HG03139 (cell line): ENCODE results near the gene CNGB1.

Experiments
- ATAC-seq: cut with Tn5 transposase; IDR thresholded peaks from one replicate; pipeline ENCODE4 v1.9.1; 2021; ENCODE audit not compliant: unreplicated experiment

Gene CNGB1

GRCh38 chr16:57977418-57978069 is 6.6 kb upstream of the CNGB1 start:
- no peak for ATAC-seq

- ATAC-seq = no peak
Observed at GRCh38 chr16:57976331-57976796, 5.4 kb upstream of the CNGB1 start.

DNA sequence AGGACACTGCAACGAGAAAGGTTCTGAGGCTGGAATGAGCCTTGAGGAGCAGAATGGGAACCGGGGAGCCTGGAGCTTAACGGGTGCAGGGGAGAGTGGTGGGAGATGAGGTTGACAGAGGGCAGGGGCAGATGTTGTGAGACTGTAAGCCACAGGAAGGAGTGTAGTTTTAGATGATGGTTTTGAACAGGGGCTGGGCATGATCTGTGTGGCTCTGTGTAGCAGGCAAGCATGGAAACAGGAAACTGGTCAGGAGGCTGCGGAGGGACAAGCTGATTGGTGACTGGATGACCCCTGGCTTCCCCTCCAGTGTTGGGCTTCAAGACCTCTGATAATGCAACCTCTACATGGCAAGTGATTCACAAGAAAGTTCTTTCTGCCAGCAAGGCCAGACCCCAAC is 1.4 kb upstream of the CNGB1 start:
- ATAC-seq = no peak

DNA sequence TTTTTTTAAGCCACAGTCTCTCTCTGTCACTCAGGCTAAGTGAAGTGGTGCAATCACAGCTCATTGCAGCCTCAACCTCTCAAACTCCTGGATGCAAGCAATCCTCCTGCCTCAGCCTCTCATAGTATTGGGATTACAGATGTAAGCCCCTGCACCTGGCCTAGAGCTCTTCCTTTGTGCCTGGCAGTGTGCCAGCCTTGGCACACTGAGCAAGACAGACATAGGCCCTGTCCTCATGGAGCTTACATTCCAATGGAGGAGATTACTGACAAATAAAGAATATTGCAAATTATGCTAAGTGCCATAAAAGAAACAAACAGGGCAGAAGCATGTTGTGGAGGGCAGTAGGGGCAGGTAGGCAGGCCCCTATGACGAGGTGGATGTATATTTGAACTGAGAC is 920 bp upstream of the CNGB1 start:
- ATAC-seq = no peak

DNA sequence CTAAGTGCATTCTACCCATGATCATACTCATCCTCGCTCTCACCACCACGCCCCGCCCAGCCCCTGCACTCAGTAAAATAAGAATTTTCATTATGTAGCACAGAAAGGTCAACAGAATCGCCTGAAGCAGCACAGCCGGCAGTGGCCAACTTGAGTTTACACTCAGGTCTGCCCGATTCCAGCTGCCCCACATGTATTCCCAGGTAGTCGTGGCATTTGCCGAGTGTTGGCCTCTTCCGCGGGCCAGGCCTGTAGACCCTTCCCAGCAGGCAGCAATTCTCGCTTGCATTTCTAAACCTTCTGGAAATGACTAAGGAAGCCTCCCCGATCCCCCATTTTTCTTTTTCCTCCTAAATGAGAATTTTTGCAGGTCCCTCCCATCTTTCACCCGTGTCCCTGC is 609 bp downstream of the CNGB1 start:
- no peak for ATAC-seq

- ATAC-seq = no peak
Observed at GRCh38 chr16:57969451-57970123, 1.3 kb downstream of the CNGB1 start.

DNA sequence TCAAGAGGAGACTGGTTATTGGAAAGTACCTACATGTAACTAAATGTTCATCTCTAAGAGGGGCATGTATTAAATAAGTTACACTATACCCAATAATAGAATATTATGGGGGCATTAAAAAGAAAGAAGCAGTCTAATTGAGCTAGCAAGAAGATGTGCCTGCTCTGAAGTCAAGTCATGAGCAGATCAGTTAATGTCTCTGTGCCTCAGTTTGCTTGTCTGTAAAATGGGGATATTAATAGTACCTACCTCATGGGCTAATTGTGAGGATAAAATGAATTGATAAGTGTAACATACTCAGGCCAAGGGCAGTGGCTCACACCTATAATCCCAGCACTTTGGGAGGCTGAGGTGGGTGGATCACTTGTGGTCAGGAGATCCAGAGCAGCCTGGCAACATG is 3.0 kb downstream of the CNGB1 start:
- ATAC-seq = no peak

DNA sequence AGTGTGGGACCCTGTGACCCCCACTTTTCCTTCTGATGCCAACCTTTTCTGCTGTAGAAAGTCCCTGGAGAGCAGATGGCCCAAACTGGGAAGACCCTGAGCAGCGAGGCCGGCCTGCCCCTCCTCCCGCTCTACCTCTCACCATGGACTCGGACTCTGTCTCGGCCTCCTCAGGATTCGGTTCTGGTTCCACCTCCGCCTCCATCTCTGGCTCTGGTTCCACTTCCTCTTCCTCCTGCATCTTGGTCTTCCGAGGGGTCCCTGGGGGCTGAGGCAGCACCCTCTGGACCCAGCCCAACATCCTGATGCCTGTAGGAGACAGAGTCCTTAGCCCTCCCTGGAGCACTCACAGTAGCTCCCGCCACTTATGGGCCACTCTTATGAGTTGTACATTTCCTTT is 3.9 kb downstream of the CNGB1 start:
- no peak for ATAC-seq

- no peak for ATAC-seq
Observed at GRCh38 chr16:57966204-57966771, 4.6 kb downstream of the CNGB1 start.

- no peak for ATAC-seq
Observed at GRCh38 chr16:57964157-57964700, 6.7 kb downstream of the CNGB1 start.

GRCh38 chr16:57962756-57963155 is 8.2 kb downstream of the CNGB1 start:
- ATAC-seq = no peak

DNA sequence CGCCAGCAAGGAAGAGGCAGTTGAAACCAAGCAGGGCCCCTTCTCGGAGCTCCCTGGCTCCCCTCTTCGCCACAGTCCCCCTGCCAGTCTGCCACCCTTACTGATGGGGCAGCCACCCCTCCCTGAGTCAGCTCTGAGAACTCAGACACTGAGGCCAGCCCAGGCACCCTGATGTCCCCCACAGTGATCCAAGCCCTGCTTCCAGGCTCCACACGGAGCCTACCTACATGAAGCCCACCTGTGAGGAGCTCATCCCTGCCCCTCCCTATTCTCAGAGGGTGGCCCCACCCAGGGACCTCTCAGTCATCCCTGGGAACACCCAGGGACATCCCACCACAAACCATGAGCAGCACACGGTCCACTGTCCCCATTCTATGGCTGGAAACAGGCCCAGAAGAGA is 8.9 kb downstream of the CNGB1 start:
- ATAC-seq = no peak

- ATAC-seq = no peak
Observed at GRCh38 chr16:57961538-57961937, 9.4 kb downstream of the CNGB1 start.

DNA sequence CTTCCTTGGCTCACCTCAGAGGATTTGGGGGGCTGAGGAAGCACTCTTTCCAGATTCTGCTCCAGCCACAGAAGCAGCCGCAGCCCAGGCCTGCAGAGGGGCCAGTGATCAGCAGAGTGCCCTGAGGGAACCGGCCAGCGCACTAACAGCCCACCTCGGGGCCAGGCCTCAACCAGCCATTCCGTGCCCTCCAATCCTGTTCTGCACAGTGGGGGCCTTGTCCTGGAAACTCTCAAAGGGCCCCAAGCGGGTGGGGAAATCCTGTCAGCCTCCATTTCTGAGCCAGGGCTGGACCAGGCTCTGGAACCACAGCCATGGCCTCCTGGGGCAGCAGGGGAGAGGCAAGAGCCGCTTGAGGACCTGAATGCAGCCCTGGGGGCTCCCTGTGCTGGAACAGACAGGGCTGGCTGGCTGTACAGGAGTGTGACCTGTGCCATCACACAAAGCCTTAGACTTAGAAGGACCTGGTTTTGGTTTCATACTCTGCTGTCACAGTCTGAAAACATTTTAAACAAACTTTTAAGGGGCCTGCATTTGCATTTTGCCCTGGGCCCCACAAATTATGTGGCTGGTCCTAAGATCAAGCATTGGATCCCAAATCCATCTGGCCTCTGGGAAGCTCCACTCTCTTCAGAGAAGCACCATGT is 10.0 kb downstream of the CNGB1 start:
- no peak for ATAC-seq

GRCh38 chr16:57960310-57960709 is 10.6 kb downstream of the CNGB1 start:
- ATAC-seq = no peak

DNA sequence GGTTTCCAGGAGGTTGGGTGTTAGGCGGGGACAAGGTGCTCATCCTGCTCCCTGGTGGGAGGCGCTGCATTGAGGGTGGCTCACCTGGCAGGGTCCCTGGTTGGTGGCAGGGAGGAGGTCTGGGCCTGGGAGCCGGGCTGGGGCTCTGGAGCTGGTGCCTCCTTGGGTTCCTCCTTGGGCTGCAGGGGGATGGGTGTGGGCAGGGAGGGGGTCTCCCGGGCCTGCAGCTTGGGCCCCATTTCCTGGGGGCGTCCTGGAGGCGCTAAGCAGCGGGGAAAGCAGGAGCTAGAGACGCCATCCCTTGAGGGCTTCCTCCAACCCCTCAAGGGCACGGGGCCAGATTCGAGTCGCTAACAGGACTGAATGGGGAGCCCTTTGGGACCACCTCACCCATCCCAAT is 11.1 kb downstream of the CNGB1 start:
- ATAC-seq = no peak

DNA sequence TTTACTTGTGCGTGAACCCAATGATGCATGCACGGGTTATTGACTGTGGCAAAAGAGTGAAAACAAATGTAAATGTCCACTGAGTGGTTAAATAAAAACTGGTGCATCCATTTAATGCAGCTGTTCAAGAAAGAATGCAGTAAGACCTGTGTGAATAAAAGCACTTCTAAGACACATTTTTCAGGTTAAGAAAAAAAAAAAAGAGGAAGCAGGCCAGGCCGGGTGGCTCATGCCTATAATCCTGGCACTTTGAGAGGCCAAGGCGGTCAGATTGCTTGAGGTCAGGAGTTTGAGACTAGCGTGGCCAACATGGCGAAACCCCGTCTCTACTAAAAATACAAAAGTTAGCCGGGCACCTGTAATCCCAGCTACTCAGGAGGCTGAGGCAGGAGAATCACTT is 11.8 kb downstream of the CNGB1 start:
- no peak for ATAC-seq

DNA sequence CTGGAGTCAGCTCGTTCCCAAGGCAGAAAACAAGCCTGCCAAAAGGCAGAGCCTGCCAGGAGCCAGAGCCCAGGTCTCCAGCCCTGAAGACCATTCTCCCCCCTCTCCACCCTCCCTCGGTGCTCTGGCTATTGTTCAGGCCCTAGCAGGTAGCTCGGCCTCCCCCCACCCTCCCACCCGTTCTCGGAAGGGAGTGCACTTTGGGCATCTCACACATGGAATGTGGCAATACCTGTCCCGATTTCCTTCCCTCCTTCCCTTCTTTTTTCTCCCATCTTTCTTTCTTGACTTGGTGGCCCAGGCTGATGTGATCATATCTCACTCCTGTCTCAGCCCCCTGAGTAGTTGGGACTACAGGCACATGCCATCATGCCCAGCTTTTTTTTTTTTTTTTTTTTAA is 12.4 kb downstream of the CNGB1 start:
- ATAC-seq = no peak

- no peak for ATAC-seq
Observed at GRCh38 chr16:57957673-57958392, 13.1 kb downstream of the CNGB1 start.

DNA sequence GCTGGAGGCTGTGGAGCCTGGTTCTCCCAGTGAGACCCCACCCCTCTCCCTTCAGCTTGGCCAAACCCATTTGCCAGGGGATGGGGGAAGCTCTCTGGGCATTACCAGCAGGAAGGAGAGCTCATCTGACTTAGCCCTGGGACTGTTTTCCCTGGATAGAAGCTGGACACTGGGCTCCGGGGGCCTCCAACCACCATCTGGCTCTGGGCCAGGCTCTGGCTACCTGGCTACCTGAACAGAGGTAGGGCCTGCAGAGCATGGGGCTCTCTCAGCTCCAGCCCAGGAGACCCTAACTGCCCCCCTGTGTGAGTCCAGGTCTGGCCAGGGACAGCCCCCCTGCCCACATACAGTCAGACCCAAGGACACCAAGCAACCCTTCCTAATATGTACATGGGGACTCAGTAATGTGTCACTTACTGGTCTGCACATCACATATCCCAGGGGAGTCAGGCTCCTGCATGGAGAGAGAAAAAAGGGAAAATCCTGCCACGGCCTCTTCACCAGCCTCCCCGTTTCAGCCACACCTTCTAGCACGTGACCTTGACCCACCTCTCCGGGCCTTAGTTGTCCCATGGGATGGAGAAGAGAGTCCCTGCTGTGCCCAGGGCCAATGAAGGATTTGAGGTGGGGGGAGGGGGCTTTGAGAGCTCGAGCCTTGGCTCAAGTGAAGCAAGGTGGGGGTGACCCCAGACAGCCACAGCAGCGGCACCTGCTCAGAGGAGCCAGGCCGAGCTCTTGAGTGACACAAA is 13.8 kb downstream of the CNGB1 start:
- no peak for ATAC-seq
